ENCODE measurements around the gene TAS2R20.

Gene TAS2R20

DNA sequence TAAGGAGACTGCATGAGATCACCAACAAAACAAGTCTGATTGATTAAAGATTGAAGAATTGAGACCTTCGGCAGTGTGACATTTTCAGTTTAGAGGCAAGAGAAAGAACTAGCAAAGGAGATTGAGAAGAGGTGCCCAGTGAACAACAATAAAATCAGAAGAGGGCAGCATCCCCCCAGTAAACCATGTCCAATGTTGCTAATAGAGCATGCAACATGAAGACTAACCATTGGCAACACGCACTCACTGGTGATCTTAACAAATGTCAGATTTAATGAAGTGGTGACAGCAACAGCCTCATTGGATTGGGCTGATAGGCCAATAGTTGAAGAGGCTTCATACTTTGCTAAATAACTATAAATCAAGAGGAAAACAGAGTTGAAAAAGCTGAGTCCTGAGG, 38.3 kb downstream of the TAS2R20 start:
- DNase-seq (ENCODE audit: low read depth) = no peak

DNA sequence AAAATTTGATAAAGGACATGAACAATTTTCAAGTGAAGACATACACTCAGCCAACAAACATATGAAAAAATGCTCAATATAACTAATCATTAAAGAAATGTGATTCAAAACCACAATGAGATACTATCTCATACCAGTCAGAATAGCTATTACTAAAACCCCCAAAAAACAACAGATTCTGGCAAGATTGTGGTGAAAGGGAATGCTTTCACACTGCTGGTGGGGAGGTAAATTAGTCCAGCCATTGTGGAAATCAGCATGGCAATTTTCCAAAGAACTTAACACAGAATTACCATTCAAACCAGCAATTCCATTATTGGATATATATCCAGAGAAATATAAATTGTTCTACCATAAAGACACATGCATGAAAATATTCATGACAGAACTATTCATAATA, 40.4 kb downstream of the TAS2R20 start:
- no peak for DNase-seq (ENCODE audit: low read depth)

DNA sequence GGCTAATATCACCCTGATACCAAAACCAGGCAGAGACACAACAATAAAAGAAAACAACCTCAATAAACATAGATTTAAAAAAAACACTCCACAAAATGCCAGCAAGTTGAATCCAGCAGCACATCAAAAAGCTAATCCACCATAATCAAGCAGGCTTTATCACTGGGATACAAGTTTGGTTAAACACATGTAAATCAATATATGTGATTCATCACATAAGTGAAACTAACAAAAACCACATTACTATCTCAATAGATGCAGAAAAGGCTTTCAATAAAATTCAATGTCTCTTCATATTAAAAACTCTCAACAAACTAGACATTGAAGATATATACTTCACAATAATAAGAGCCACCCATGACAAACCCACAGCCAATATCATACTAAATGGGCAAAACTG, 42.0 kb downstream of the TAS2R20 start:
- no peak for DNase-seq (ENCODE audit: low read depth)

DNA sequence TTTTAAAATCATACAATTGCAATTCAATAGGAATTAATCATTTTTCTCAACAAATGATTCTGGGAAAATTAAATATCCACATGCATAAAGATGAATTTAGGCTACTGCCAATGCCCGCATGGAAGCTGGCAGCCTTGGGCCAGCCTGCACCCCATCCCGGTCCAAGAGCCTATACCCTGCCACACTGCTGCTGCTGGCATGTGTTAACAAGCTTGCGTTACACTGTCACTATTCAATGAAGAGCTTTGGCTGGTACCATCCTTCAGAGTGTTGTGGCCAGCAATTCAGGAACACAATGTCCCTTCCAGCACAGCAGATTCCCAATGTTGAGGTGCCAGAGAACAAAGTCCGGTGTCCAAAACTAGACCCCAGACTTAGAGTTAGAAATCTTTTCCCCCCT, 45.5 kb downstream of the TAS2R20 start:
- DNase-seq (ENCODE audit: low read depth) = no peak

Data from T-helper 22 cell (primary cell).